T-helper 17 cell (primary cell): ENCODE measurements around the gene ZNF853. TPM values are rescaled to one million over a fixed set of nuclear protein-coding genes. Genes with fewer than 3 reads are reported as not detected.
"Not testable (repeated sequence)": the region's sequence is repeated elsewhere in the genome, so short reads cannot be mapped to it uniquely, and the experiment has no call there.

Experiments
- ATAC-seq: fragments of 150-1000 bp; cut with Tn5 transposase; 2 replicates; pipeline ENCODE4 v1.10.0; 2021; ENCODE audit warnings: mild to moderate bottlenecking, moderate library complexity
- DNase-seq, 3 donors: peaks; one replicate each; pipeline versions ENCODE4 v3.0.0 to v3.0.0-alpha.2; 2020 to 2021
- H3K9me3 ChIP-seq: one replicate; pipeline ENCODE4 v1.7.0; 2013; ENCODE audit warnings: low read length, mild to moderate bottlenecking; ENCODE audit not compliant: control insufficient read depth, poor library complexity, severe bottlenecking
- H3K27ac Mint-ChIP-seq: one replicate; pipeline ENCODE4 v1.8.0; 2022; ENCODE audit warnings: mild to moderate bottlenecking, moderate library complexity, mixed read lengths
- H3K27me3 Mint-ChIP-seq: one replicate; pipeline ENCODE4 v1.8.0; 2022; ENCODE audit warnings: mixed read lengths
- H3K36me3 Mint-ChIP-seq: one replicate; pipeline ENCODE4 v1.8.0; 2022; ENCODE audit warnings: low read depth, mixed read lengths
- H3K4me1 Mint-ChIP-seq: one replicate; pipeline ENCODE4 v1.8.0; 2022; ENCODE audit warnings: mild to moderate bottlenecking, mixed read lengths
- H3K4me3 Mint-ChIP-seq: one replicate; pipeline ENCODE4 v1.8.0; 2022; ENCODE audit warnings: mild to moderate bottlenecking, moderate library complexity, mixed read lengths
- total RNA-seq, 4 donors: library from RNA in 2 of 4; stranded (reverse) in 2 of 4; gene quantifications; one replicate each; pipeline ENCODE4 v1.2.3 and lab custom pipeline; 2022 to 2026

ZNF853 gene
- total RNA-seq, 2 donors from 2014 or later = 0.85 to 1.1 TPM

DNA sequence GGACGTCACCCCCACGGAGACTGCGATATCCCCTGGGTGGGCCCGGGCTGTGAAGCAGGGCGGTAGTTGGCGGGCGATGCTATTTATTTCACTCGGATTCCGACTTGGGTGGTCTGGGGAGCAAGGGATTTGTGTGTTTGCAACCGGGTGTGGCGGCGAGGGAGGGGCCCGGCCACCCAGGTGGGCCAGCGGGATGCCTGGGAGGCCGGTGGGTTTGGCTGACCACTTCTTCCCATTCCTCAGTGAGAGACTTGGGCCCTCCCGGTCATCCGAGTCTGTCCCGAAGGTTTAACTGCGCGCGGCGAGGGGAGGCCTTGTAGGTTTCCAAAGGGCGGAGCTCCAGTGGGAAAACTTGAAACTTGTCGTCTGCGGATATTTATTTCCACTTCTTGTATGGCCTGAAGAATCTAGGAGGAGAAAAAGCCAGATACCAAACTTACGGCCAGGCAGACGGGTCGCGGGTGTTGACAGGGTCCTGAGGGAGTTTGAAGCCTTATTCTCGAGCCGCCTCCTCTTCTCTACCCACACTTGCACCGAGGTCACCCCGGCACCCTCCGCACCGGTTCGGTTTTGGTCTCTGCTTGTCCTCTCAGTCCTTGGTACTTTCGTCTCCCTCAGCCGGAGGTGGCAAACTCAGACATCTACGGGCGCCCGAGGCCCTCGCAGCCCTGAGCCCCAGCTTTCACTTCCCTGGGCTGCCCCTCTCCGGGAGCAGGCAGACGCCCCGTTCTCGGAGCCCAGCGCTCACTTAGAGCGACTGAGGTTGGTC is 39.6 kb downstream of the ZNF853 start:
- DNase-seq = no peak
- Mint-ChIP-seq H3K36me3 (peaks cover 7% of the 10 kb centered on the region), H3K27me3 (no peaks in the 10 kb centered on the region), H3K27ac (no peak overlapping the region), H3K4me3 (no peak overlapping the region), H3K4me1 (peaks cover 4% of the 10 kb centered on the region)
- H3K9me3 ChIP-seq = no peaks in the 10 kb centered on the region
- ATAC-seq = no peak

DNA sequence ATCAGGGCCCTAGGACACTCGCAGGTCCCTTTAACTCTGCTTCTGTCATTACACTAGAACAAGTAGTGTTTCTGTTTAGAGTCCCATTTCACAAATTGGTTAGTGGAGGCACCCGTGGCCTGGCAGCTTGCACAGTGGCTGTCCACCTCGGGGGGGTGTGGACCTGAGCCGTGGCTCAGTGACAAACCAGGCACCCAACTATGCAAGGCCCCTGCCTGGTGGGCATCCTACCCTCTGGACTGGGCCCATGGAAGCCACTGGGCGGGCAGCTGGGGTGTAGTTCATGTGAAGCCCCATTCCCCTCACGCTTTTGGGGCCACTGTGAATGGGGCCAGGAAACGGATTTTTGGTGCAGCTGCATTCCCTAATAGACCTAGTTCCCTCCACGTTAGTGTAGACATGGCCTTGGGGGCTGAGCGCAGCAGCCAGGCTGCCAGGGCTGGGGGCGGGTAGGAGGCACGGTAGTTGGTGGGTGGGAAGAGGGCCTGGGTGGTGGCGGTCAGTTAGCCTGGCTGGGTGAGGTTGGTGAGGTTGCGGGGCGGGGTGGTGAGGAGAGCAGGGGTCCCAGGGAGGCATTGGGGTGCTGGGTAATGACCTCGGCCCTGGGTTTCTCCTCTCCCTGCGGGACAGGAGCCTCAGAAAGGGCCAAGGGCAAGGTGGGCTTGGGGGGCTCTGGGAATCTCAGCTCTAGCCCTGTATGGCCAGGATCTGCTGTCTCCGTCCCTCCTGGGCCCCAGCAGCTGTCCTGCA is 40.4 kb downstream of the ZNF853 start:
- no peaks in the 10 kb centered on the region for H3K9me3 ChIP-seq
- Mint-ChIP-seq H3K4me3 (no peak overlapping the region), H3K4me1 (peaks cover 4% of the 10 kb centered on the region), H3K27me3 (no peaks in the 10 kb centered on the region), H3K27ac (no peak overlapping the region), H3K36me3 (peaks cover 4% of the 10 kb centered on the region)
- ATAC-seq (no peak), DNase-seq (no peak)

DNA sequence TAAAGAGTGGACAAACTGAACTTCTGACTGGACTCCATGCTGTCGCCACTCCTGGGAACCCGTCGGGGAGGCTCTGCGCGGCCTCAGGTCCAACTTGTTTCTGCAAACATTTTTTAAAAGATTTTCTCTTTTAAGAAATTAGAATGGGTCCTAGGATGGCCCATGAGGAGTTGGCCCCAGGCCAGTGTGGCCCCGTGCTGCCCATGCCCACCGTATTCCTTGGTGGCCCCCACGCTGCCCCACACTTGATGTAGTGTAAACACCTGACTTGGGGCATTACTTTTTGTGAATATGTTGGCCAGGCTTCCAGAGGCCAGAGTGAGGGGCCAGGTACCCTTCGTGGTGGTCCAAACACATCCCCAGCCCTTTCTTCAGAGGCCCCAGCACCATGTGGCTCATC is 41.0 kb downstream of the ZNF853 start:
- H3K9me3 ChIP-seq = no peaks in the 10 kb centered on the region
- Mint-ChIP-seq H3K27me3 (peaks cover 5% of the 10 kb centered on the region), H3K27ac (no peak overlapping the region), H3K4me3 (no peak overlapping the region), H3K4me1 (peaks cover 4% of the 10 kb centered on the region), H3K36me3 (peaks cover 4% of the 10 kb centered on the region)
- ATAC-seq (no peak), DNase-seq (no peak)

DNA sequence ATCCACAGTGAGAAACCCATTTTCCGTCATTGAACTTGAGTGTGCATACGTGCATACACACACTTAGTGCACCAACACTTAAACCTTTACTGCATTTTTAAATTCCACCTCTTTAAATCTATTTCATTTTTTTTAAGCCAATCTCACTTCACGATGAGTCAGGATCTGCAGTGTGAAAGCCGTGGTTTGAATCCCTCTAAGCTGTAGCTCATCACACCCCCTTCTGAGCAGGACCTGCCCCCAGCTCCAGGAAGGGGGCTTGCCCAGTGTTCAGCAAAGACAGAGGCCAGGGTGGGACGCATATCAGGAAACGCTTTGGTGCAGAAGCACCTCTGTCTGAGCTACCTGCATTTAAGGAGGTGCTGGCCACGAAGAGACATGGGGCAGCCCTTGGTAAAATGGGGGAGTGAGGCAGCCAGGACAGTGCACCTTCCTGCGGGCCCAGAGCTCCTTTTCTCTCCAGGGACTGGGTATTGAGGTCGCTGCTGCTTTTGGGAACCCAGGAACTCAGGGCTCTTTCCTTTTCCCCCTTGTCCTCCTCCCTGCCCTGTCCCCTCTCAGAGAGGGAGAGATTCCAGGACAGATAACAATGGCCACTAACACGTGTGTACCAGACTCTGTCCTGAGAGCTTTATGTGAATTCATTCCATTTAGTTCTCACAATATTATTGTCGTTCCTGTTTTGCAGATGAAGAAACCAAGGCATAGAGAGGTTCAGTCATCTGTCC is 43.4 kb downstream of the ZNF853 start:
- peaks cover 4% of the 10 kb centered on the region for H3K4me1 Mint-ChIP-seq
- no peak overlapping the region for H3K4me3 Mint-ChIP-seq
- ATAC-seq (no peak), DNase-seq (no peak)
- peaks cover 5% of the 10 kb centered on the region for H3K27me3 Mint-ChIP-seq
- H3K36me3 Mint-ChIP-seq = peaks cover 4% of the 10 kb centered on the region
- peak overlapping the region; percentile 37 for H3K27ac Mint-ChIP-seq
- H3K9me3 ChIP-seq = no peaks in the 10 kb centered on the region

DNA sequence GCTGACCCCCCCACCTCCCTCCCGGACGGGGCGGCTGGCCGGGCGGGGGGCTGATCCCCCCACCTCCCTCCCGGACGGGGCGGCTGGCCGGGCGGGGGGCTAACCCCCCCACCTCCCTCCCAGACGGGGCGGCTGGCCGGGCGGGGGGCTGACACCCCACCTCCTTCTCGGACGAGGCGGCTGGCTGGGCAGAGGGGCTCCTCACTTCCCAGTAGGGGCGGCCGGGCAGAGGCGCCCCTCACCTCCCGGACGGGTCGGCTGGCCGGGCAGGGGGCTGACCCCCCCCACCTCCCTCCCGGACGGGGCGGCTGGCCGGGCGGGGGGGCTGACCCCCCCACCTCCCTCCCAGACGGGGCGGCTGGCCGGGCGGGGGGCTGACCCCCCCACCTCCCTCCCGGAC is 55.4 kb downstream of the ZNF853 start:
- peaks cover 12% of the 10 kb centered on the region for H3K9me3 ChIP-seq
- not testable (repeated sequence) for H3K27ac Mint-ChIP-seq, H3K36me3 Mint-ChIP-seq, ATAC-seq, H3K4me1 Mint-ChIP-seq, DNase-seq, H3K4me3 Mint-ChIP-seq, H3K27me3 Mint-ChIP-seq

Other genes with a start within 250 kb of the ZNF853 start
- gene RAC1, start 241.1 kb upstream of the ZNF853 start, total RNA-seq = 10 to 100 TPM; 62.2 to 69.4 TPM
- 10 to 100 TPM; 19.6 to 26.8 TPM for gene DAGLB, start 167.7 kb upstream of the ZNF853 start, total RNA-seq
- 10 to 100 TPM; 38.3 to 38.4 TPM for gene KDELR2, start 131.5 kb upstream of the ZNF853 start, total RNA-seq
- under 1 TPM; 0.17 to 0.18 TPM for gene GRID2IP, start 64.1 kb upstream of the ZNF853 start, total RNA-seq
- 10 to 100 TPM; 19.1 to 20.6 TPM for gene ZDHHC4, start 38.2 kb upstream of the ZNF853 start, total RNA-seq
- 10 to 100 TPM; 50.5 to 50.7 TPM for gene INTS15, start 25.6 kb upstream of the ZNF853 start, total RNA-seq
- gene ZNF316, start 21.7 kb downstream of the ZNF853 start, total RNA-seq = 10 to 100 TPM; 37.1 to 39.9 TPM
- gene ZNF12, start 91.3 kb downstream of the ZNF853 start, total RNA-seq = 10 to 100 TPM; 26.1 to 26.5 TPM
- under 1 TPM in 1 of 2 donors, not detected in 1; 0.50 TPM for gene RSPH10B2, start 138.5 kb downstream of the ZNF853 start, total RNA-seq
- 10 to 100 TPM; 61.5 to 70.8 TPM for gene CCZ1B, start 210.7 kb downstream of the ZNF853 start, total RNA-seq